Caco-2 (cell line): ENCODE measurements around the gene JADE2. TPM values are rescaled to one million over a fixed set of nuclear protein-coding genes. Genes with fewer than 3 reads are reported as not detected.

Source experiments
- BruUV-seq: library from RNA; stranded (reverse); fragments of 400-500 nt; replicated peaks from 2 replicates; lab custom pipeline; 2021; lab: Mats Ljungman, UMichigan
- CTCF ChIA-PET: fragments of 300-600 bp; sonication (Branson Sonifier 250); formaldehyde crosslinking; loops from one replicate; lab custom pipeline; 2022; ENCODE audit warnings: antibody characterized with exemption; lab: Charles Lee
- POLR2A ChIA-PET: fragments of 300-600 bp; sonication (Branson Sonifier 250); formaldehyde crosslinking; loops from one replicate; lab custom pipeline; 2022; ENCODE audit warnings: antibody characterized with exemption; lab: Charles Lee
- DNase-seq, 2 experiments: peaks; one replicate each; pipeline versions ENCODE4 v3.0.0 to v3.0.0-alpha.2; 2020 to 2022
- H3K27me3 ChIP-seq: replicated peaks from 2 replicates; pipeline ENCODE4 v1.6.0; 2011; ENCODE audit warnings: low read length; ENCODE audit not compliant: control insufficient read depth, insufficient read depth
- H3K36me3 ChIP-seq: 2 replicates; pipeline ENCODE4 v1.5.1; 2011; ENCODE audit warnings: low read length; ENCODE audit not compliant: control insufficient read depth, insufficient read depth
- H3K4me1 ChIP-seq: fragments of 250-450 bp; sonication (Bioruptor Pico); 2 replicates; pipeline ENCODE4 v1.5.1; 2020; ENCODE audit warnings: mild to moderate bottlenecking
- H3K4me3 ChIP-seq: 2 replicates; pipeline ENCODE4 v1.5.1; 2011; ENCODE audit warnings: low read depth, mild to moderate bottlenecking, control low read depth, low read length
- H3K9me3 ChIP-seq: fragments of 250-450 bp; sonication (Bioruptor Pico); 2 replicates; pipeline ENCODE4 v1.5.1; 2020; ENCODE audit warnings: mild to moderate bottlenecking, moderate library complexity
- H3K27ac Mint-ChIP-seq: one replicate; pipeline ENCODE4 v1.8.0; 2022; ENCODE audit warnings: mixed read lengths; ENCODE audit not compliant: unreplicated experiment
- H3K27me3 Mint-ChIP-seq: one replicate; pipeline ENCODE4 v1.8.0; 2022; ENCODE audit warnings: mixed read lengths; ENCODE audit not compliant: insufficient read depth, unreplicated experiment
- H3K36me3 Mint-ChIP-seq: one replicate; pipeline ENCODE4 v1.8.0; 2022; ENCODE audit warnings: mild to moderate bottlenecking, mixed read lengths; ENCODE audit not compliant: insufficient read depth, unreplicated experiment
- H3K4me1 Mint-ChIP-seq: one replicate; pipeline ENCODE4 v1.8.0; 2022; ENCODE audit warnings: low read depth, mixed read lengths; ENCODE audit not compliant: unreplicated experiment
- H3K4me3 Mint-ChIP-seq: one replicate; pipeline ENCODE4 v1.8.0; 2022; ENCODE audit warnings: mild to moderate bottlenecking, moderate library complexity, mixed read lengths; ENCODE audit not compliant: unreplicated experiment
- H3K9me3 Mint-ChIP-seq: one replicate; pipeline ENCODE4 v1.8.0; 2022; ENCODE audit warnings: mixed read lengths; ENCODE audit not compliant: unreplicated experiment
- intact Hi-C: fragments of 100-400 bp; cut with micrococcal nuclease; formaldehyde crosslinking; loops from one replicate; pipeline ENCODE4 v1.10.0; 2022; ENCODE audit not compliant: unreplicated experiment
- total RNA-seq: library from RNA; stranded (reverse); gene quantifications from 2 replicates; pipeline ENCODE4 v1.2.3, GENCODE V29; 2022
- TF ChIP-seq, protein P1 (sequence below), 2 experiments: fragments of 200-600 bp in 1 of 2; IDR thresholded peaks; 1 replicate in 1 of 2; 2 replicates in 1 of 2; pipeline versions ENCODE4 v1.5.1 to v1.8.0; 2011 to 2022; ENCODE audit warnings: antibody characterized with exemption in 1 of 2, control low read depth in 1 of 2, inconsistent platforms in 1 of 2, low read depth in 1 of 2, low read length in 1 of 2, mild to moderate bottlenecking in 1 of 2, moderate library complexity in 1 of 2; ENCODE audit not compliant: insufficient read depth in 1 of 2, severe bottlenecking in 1 of 2, unreplicated experiment in 1 of 2

Gene JADE2
- total RNA-seq, 1 experiment from 2014 or later: 67.6 TPM

DNA sequence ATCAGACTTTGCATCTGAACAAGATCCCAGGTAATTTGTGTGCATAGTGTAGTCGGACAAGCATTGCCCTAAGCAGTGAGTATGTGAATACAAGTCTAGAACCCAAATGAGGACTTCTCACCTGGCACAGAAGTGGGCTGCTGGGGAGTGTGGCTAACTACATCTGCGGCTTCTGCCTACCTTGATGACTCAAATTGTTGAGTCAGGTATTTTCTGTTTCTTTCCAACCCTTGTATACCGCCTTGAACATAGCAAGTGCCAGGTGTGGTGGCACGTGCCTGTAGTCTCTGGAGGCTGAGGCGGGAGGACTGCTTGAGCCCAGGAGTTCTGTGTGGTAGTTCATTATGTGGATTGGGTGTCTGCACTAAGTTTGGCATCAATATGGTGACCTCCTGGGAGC is 7.9 kb upstream of the JADE2 start:
- no peaks in the 10 kb centered on the region for H3K36me3 Mint-ChIP-seq
- no peak overlapping the region for H3K27ac Mint-ChIP-seq
- CTCF ChIA-PET: no interaction called here
- no peaks in the 10 kb centered on the region for H3K27me3 ChIP-seq
- H3K36me3 ChIP-seq: no peaks in the 10 kb centered on the region
- H3K4me3 ChIP-seq: no peak overlapping the region
- no TSS peak for BruUV-seq
- no peak for DNase-seq
- H3K4me1 ChIP-seq: peaks cover 8% of the 10 kb centered on the region
- H3K4me3 Mint-ChIP-seq: no peak overlapping the region
- no peaks in the 10 kb centered on the region for H3K27me3 Mint-ChIP-seq
- POLR2A ChIA-PET: interaction anchor here (1.1 kb wide), 1 partner anchor 220 kb away, joined by 3 read pairs; no protein-coding TSS in a partner anchor
- peaks cover 10% of the 10 kb centered on the region for H3K4me1 Mint-ChIP-seq
- TF ChIP-seq, protein P1, sequence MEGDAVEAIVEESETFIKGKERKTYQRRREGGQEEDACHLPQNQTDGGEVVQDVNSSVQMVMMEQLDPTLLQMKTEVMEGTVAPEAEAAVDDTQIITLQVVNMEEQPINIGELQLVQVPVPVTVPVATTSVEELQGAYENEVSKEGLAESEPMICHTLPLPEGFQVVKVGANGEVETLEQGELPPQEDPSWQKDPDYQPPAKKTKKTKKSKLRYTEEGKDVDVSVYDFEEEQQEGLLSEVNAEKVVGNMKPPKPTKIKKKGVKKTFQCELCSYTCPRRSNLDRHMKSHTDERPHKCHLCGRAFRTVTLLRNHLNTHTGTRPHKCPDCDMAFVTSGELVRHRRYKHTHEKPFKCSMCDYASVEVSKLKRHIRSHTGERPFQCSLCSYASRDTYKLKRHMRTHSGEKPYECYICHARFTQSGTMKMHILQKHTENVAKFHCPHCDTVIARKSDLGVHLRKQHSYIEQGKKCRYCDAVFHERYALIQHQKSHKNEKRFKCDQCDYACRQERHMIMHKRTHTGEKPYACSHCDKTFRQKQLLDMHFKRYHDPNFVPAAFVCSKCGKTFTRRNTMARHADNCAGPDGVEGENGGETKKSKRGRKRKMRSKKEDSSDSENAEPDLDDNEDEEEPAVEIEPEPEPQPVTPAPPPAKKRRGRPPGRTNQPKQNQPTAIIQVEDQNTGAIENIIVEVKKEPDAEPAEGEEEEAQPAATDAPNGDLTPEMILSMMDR (IDR thresholded peaks at IDR 0.05; ENCODE audit: insufficient read depth in 1 of 2, low read depth in 1 of 2, low read length in 1 of 2, severe bottlenecking in 1 of 2, unreplicated experiment in 1 of 2): no peak
- H3K9me3 ChIP-seq: no peaks in the 10 kb centered on the region
- no peaks in the 10 kb centered on the region for H3K9me3 Mint-ChIP-seq
- intact Hi-C loops: no loop called here

DNA sequence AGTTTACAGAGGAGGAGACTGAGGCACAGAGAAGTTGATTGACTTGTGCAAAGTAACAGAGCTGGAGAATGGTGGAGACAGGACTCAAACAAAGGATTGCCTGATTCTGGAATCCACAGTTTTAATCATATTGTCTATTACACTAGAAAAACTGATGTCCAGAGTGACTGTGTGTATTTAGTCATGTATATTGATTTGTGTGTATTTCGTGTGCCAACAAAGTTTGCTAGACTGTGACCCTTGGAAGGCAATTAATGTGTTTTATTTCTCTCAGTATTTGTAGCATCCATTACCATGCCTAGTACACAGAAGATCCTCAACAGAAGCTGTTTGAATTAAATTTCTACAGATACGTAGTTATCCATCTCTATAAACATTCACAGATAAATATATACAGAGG is 5.5 kb upstream of the JADE2 start:
- Mint-ChIP-seq H3K9me3 (no peaks in the 10 kb centered on the region), H3K4me3 (no peak overlapping the region), H3K36me3 (peaks cover 4% of the 10 kb centered on the region), H3K27me3 (no peaks in the 10 kb centered on the region), H3K27ac (no peak overlapping the region), H3K4me1 (no peaks in the 10 kb centered on the region)
- Histone ChIP-seq H3K36me3 (no peaks in the 10 kb centered on the region), H3K4me3 (no peak overlapping the region), H3K4me1 (peaks cover 7% of the 10 kb centered on the region; the same call in 1 of the 2 replicates), H3K9me3 (no peaks in the 10 kb centered on the region), H3K27me3 (no peaks in the 10 kb centered on the region)
- BruUV-seq: no TSS peak
- POLR2A ChIA-PET: no interaction called here
- CTCF ChIA-PET: no interaction called here
- intact Hi-C loops: no loop called here
- TF ChIP-seq, protein P1 (IDR thresholded peaks at IDR 0.05; ENCODE audit: insufficient read depth in 1 of 2, low read depth in 1 of 2, low read length in 1 of 2, severe bottlenecking in 1 of 2, unreplicated experiment in 1 of 2): no peak
- no peak for DNase-seq

DNA sequence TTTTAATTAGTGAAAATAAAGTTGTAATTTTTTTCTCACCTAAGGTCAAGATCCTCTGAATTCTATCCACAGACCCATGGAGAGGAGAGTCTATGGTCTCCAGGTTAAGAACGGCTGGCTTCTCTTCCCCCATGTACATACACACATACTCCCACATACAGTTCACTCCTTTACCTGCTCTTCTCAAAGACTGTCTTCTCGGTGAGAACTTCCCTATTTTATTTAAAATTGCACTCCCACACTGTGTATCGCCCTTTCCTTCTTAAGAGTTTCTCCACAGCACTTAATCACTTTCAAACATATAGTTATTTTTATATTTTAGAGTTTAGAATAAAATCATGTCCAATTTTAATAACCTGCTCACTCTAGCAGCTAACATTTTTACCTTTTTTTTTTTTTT is 3.6 kb upstream of the JADE2 start:
- peaks cover 17% of the 10 kb centered on the region for H3K36me3 Mint-ChIP-seq
- BruUV-seq: no TSS peak
- H3K9me3 Mint-ChIP-seq: no peaks in the 10 kb centered on the region
- H3K27me3 Mint-ChIP-seq: no peaks in the 10 kb centered on the region
- TF ChIP-seq, protein P1 (IDR thresholded peaks at IDR 0.05; ENCODE audit: insufficient read depth in 1 of 2, low read depth in 1 of 2, low read length in 1 of 2, severe bottlenecking in 1 of 2, unreplicated experiment in 1 of 2): no peak
- Histone ChIP-seq H3K9me3 (no peaks in the 10 kb centered on the region), H3K4me1 (peaks cover 7% of the 10 kb centered on the region; the same call in 1 of the 2 replicates), H3K36me3 (no peaks in the 10 kb centered on the region), H3K4me3 (no peak overlapping the region), H3K27me3 (no peaks in the 10 kb centered on the region)
- ChIA-PET POLR2A (interaction anchor here (1.0 kb wide), 1 partner anchor 10 kb away, joined by 3 read pairs; no protein-coding TSS in a partner anchor), CTCF (no interaction called here)
- H3K4me3 Mint-ChIP-seq: no peak overlapping the region
- DNase-seq: no peak
- H3K4me1 Mint-ChIP-seq: no peaks in the 10 kb centered on the region
- intact Hi-C loops: no loop called here
- no peak overlapping the region for H3K27ac Mint-ChIP-seq
